CD4-positive, CD25-positive, alpha-beta regulatory T cell (primary cell): ENCODE results near the gene JKAMP. TPM values are rescaled to one million over a fixed set of nuclear protein-coding genes. Genes with fewer than 3 reads are reported as not detected.

Experiments used
- ATAC-seq, 2 donors: fragments of 150-1000 bp; cut with Tn5 transposase; one replicate each; pipeline ENCODE4 v1.10.0; 2021; ENCODE audit warnings: low read depth in 2 of 2, moderate number of reproducible peaks in 2 of 2, moderate library complexity in 1 of 2
- DNase-seq, 3 donors: peaks; one replicate each; pipeline versions ENCODE4 v3.0.0 to v3.0.0-alpha.2; 2012 to 2022; ENCODE audit warnings: mixed read lengths in 1 of 3
- H3K27ac ChIP-seq: one replicate; pipeline ENCODE4 v1.7.0; 2013; ENCODE audit warnings: mild to moderate bottlenecking, low read length; ENCODE audit not compliant: insufficient read depth, poor library complexity, severe bottlenecking
- H3K27me3 ChIP-seq: one replicate; pipeline ENCODE4 v1.7.0; 2013; ENCODE audit warnings: low read length; ENCODE audit not compliant: control insufficient read depth, insufficient read depth
- H3K36me3 ChIP-seq: one replicate; pipeline ENCODE4 v1.7.0; 2013; ENCODE audit warnings: mild to moderate bottlenecking, low read length, moderate library complexity; ENCODE audit not compliant: control insufficient read depth, insufficient read depth
- H3K4me1 ChIP-seq: 2 replicates; pipeline ENCODE4 v1.7.0; 2013; ENCODE audit warnings: mild to moderate bottlenecking, low read length; ENCODE audit not compliant: insufficient read depth, control insufficient read depth, poor library complexity, severe bottlenecking
- H3K4me3 ChIP-seq: one replicate; pipeline ENCODE4 v1.7.0; 2013; ENCODE audit warnings: low read depth, mild to moderate bottlenecking, low read length, moderate library complexity
- H3K9me3 ChIP-seq, 2 experiments: 1 replicate in 1 of 2; 2 replicates in 1 of 2; pipeline ENCODE4 v1.7.0; 2013; ENCODE audit warnings: low read length in 2 of 2, mild to moderate bottlenecking in 1 of 2, moderate library complexity in 1 of 2; ENCODE audit not compliant: control insufficient read depth in 2 of 2
- H3K27ac Mint-ChIP-seq, 3 donors: one replicate each; pipeline ENCODE4 v1.8.0; 2020 to 2022; ENCODE audit warnings: mild to moderate bottlenecking in 3 of 3, mixed read lengths in 3 of 3, moderate library complexity in 2 of 3
- H3K27me3 Mint-ChIP-seq: one replicate; pipeline ENCODE4 v1.8.0; 2022; ENCODE audit warnings: mild to moderate bottlenecking, mixed read lengths
- H3K36me3 Mint-ChIP-seq: one replicate; pipeline ENCODE4 v1.8.0; 2020; ENCODE audit warnings: mixed read lengths
- H3K4me1 Mint-ChIP-seq, 4 donors: one replicate each; pipeline ENCODE4 v1.8.0; 2020 to 2022; ENCODE audit warnings: mixed read lengths in 4 of 4, mild to moderate bottlenecking in 1 of 4
- H3K4me3 Mint-ChIP-seq, 4 donors: one replicate each; pipeline ENCODE4 v1.8.0; 2020 to 2022; ENCODE audit warnings: mild to moderate bottlenecking in 4 of 4, mixed read lengths in 4 of 4, moderate library complexity in 3 of 4
- H3K9me3 Mint-ChIP-seq, 7 donors: one replicate each; pipeline ENCODE4 v1.8.0; 2020 to 2022; ENCODE audit warnings: mixed read lengths in 7 of 7, mild to moderate bottlenecking in 3 of 7, moderate library complexity in 2 of 7
- polyA plus RNA-seq, 4 donors: library from polyadenylated mRNA; unstranded; fragments of 300-500 nt; fragmentation: Illumina TruSeq; gene quantifications; one replicate each; pipeline ENCODE4 v1.2.3, GENCODE V29; 2021
- total RNA-seq: library from RNA; stranded (reverse); gene quantifications from one replicate; pipeline ENCODE4 v1.2.3, GENCODE V29; 2022

Gene JKAMP
- total and polyA plus RNA-seq, 5 donors from 2014 or later: 21.0 to 83.4 (median 62.3) TPM

DNA sequence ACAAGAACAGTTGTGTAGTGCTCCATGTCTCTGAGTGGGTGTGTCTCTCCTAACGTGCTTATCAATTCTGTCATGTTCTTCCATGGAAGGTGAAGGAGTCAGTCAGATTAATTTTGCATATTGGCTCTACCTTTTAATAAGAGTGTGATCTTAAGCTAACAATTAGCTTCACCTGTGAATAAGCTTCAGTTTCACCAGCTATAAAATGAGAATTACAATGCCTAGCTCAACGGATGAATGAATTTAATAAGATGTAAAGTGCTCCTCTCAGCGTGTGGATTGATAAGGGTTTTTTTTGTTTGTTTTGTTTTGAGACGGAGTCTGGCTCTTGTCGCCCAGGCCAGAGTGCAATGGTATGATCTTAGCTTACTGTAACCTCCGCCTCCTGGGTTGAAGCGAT lies 59.6 kb downstream of the JKAMP start:
- no peak overlapping the region for H3K27ac Mint-ChIP-seq
- no peaks in the 10 kb centered on the region for H3K4me1 Mint-ChIP-seq
- Histone ChIP-seq H3K9me3 (no peaks in the 10 kb centered on the region), H3K27ac (no peak overlapping the region), H3K4me3 (no peak overlapping the region), H3K4me1 (no peaks in the 10 kb centered on the region), H3K36me3 (no peaks in the 10 kb centered on the region), H3K27me3 (peaks cover 5% of the 10 kb centered on the region)
- H3K27me3 Mint-ChIP-seq: peaks cover 27% of the 10 kb centered on the region
- ATAC-seq: no peak
- no peak for DNase-seq
- peaks cover 0 to 3% (median 0%) of the 10 kb centered on the region in 7 donors for H3K9me3 Mint-ChIP-seq
- H3K36me3 Mint-ChIP-seq: no peaks in the 10 kb centered on the region
- no peak overlapping the region for H3K4me3 Mint-ChIP-seq

DNA sequence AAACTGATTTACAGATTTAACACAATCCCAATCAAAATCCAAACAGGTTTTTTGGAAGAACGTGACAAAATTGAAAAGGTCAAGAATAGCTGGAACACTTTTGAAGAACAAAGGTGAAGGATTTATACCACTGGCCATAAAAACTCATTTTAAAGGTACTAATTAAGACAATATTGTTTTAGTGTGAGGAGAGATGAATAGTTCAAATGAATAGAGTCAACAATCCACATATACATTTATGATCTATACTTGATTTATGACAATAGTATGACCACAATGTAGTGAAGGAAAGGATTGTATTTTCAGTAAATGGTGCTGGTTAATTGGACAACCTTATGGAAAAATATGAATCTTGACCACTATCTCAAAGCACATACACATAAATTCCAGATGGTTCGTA lies 63.0 kb downstream of the JKAMP start:
- peaks cover 3% of the 10 kb centered on the region for H3K27me3 ChIP-seq
- Mint-ChIP-seq H3K4me3 (no peak overlapping the region), H3K27me3 (peaks cover 21% of the 10 kb centered on the region), H3K36me3 (no peaks in the 10 kb centered on the region), H3K27ac (no peak overlapping the region), H3K9me3 (peaks cover 0 to 2% (median 0%) of the 10 kb centered on the region in 7 donors), H3K4me1 (no peaks in the 10 kb centered on the region)
- ATAC-seq (no peak), DNase-seq (no peak)
- H3K9me3 ChIP-seq: no peaks in the 10 kb centered on the region
- no peak overlapping the region for H3K27ac ChIP-seq
- H3K4me1 ChIP-seq: no peaks in the 10 kb centered on the region
- H3K36me3 ChIP-seq: no peaks in the 10 kb centered on the region
- H3K4me3 ChIP-seq: no peak overlapping the region

Other genes with a start within 250 kb of the JKAMP start
- 1.3 TPM for gene GPR135, start 19.1 kb upstream of the JKAMP start, total RNA-seq
- gene GPR135, start 19.1 kb upstream of the JKAMP start, polyA plus RNA-seq: under 1 TPM in 3 of 4 donors, not detected in 1; 0.22 to 0.37 (median 0.33) TPM
- 20.6 TPM for gene L3HYPDH, start 109 bp upstream of the JKAMP start, total RNA-seq
- gene L3HYPDH, start 109 bp upstream of the JKAMP start, polyA plus RNA-seq: 1 to 10 TPM; 3.5 to 7.0 (median 5.0) TPM
- 0.22 TPM for gene CCDC175, start 92.3 kb downstream of the JKAMP start, total RNA-seq
- gene CCDC175, start 92.3 kb downstream of the JKAMP start, polyA plus RNA-seq: not detected